HL-60 (cell line): ENCODE data around the gene STYX.

ENCODE experiments used
- DNase-seq, 2 experiments: peaks; one replicate each; pipeline ENCODE4 v3.0.0-alpha.2; 2010 to 2020; ENCODE audit warnings: low read depth in 1 of 2, low spot score in 1 of 2
- H3K27ac ChIP-seq: fragments of 250-450 bp; sonication (Bioruptor Pico); replicated peaks from 2 replicates; pipeline ENCODE4 v1.5.1; 2020; ENCODE audit warnings: mild to moderate bottlenecking, moderate library complexity
- H3K27me3 ChIP-seq: fragments of 250-450 bp; sonication (Bioruptor Pico); 2 replicates; pipeline ENCODE4 v1.5.1; 2021; ENCODE audit warnings: mild to moderate bottlenecking, moderate library complexity; ENCODE audit not compliant: insufficient read depth, poor library complexity, severe bottlenecking
- H3K4me3 ChIP-seq: replicated peaks from 2 replicates; pipeline ENCODE4 v1.5.1; 2011; ENCODE audit warnings: mild to moderate bottlenecking, control low read depth, low read length; ENCODE audit not compliant: insufficient read depth
- CTCF ChIP-seq: IDR thresholded peaks from one replicate; pipeline ENCODE4 v1.5.1; 2011; ENCODE audit warnings: low read length, control low read depth, inconsistent platforms; ENCODE audit not compliant: insufficient read depth
- GABPA ChIP-seq: IDR thresholded peaks from 2 replicates; pipeline ENCODE4 v1.6.1; 2012; ENCODE audit warnings: low read depth
- POLR2AphosphoS5 ChIP-seq: IDR thresholded peaks from 2 replicates; pipeline ENCODE4 v1.6.1; 2012; ENCODE audit warnings: low read depth
- REST ChIP-seq: IDR thresholded peaks from 2 replicates; pipeline ENCODE4 v1.6.1; 2012; ENCODE audit warnings: low read depth; ENCODE audit not compliant: insufficient replicate concordance
- SPI1 ChIP-seq: IDR thresholded peaks from 2 replicates; pipeline ENCODE4 v1.6.1; 2012; ENCODE audit warnings: low read depth, mild to moderate bottlenecking, borderline replicate concordance

Gene STYX

GRCh38 chr14:52694761-52695480 lies 35.0 kb upstream of the STYX start:
- TF ChIP-seq CTCF (no peak), SPI1 (no peak), REST (no peak), POLR2AphosphoS5 (no peak), GABPA (no peak)
- peak in 1 of 2 experiments; percentile 84 for DNase-seq
- H3K27me3 ChIP-seq: no peaks in the 10 kb centered on the region
- H3K27ac ChIP-seq: peak overlapping the region; percentile 91
- peak overlapping the region; percentile 99 for H3K4me3 ChIP-seq

GRCh38 chr14:52695481-52696091 lies 34.4 kb upstream of the STYX start, which contains the start of gene ERO1A:
Gene ERO1A (minus strand): TSS chr14:52695558. CDS start chr14:52695481, 77 bp downstream.
- Histone ChIP-seq H3K27me3 (no peaks in the 10 kb centered on the region), H3K4me3 (peak within 1 kb of the TSS; percentile 99), H3K27ac (peak within 1 kb of the TSS; percentile 91)
- DNase-seq: peak; percentile 41 to 64
- TF ChIP-seq SPI1 (no peak), REST (no peak), POLR2AphosphoS5 (no peak), GABPA (no peak), CTCF (no peak)

GRCh38 chr14:52700701-52701172 lies 29.2 kb upstream of the STYX start:
- Histone ChIP-seq H3K4me3 (no peak overlapping the region), H3K27me3 (no peaks in the 10 kb centered on the region), H3K27ac (no peak overlapping the region)
- no peak for TF ChIP-seq CTCF
- no peak for TF ChIP-seq GABPA
- TF ChIP-seq POLR2AphosphoS5: no peak
- TF ChIP-seq SPI1: no peak
- TF ChIP-seq REST: no peak
- DNase-seq: no peak
